Adrenal gland (tissue), 12 donors: Measurements from ENCODE around the gene TMC2. TPM values are rescaled to one million over a fixed set of nuclear protein-coding genes. Genes with fewer than 3 reads are reported as not detected.

Source experiments
- DNase-seq, 7 donors: peaks; one replicate each; pipeline ENCODE4 v3.0.0-alpha.2; 2019 to 2020
- H3K27ac ChIP-seq, 5 donors: fragments of 200-600 bp; sonication (generic) in 4 of 5; 1 replicate in 3 of 5; 2 replicates in 2 of 5; pipeline versions ENCODE4 v1.5.1 to v1.8.0; 2016 to 2020; ENCODE audit warnings: mild to moderate bottlenecking in 1 of 5
- H3K27me3 ChIP-seq: fragments of 200-600 bp; 2 replicates; pipeline ENCODE4 v1.8.0; 2021
- H3K36me3 ChIP-seq, 2 donors: fragments of 200-600 bp; replicated peaks in 1 of 2; 1 replicate in 1 of 2; 2 replicates in 1 of 2; pipeline versions ENCODE4 v1.5.1 to v1.8.0; 2018 to 2022
- H3K4me1 ChIP-seq, 2 donors: fragments of 200-600 bp; replicated peaks in 1 of 2; 1 replicate in 1 of 2; 2 replicates in 1 of 2; pipeline versions ENCODE4 v1.5.1 to v1.8.0; 2018 to 2021
- H3K4me3 ChIP-seq, 4 donors: fragments of 200-600 bp; sonication (generic) in 3 of 4; one replicate each; pipeline ENCODE4 v1.5.1; 2016 to 2018
- H3K9me3 ChIP-seq, 3 donors: fragments of 200-600 bp; sonication (generic) in 1 of 3; replicated peaks in 1 of 3; 1 replicate in 2 of 3; 2 replicates in 1 of 3; pipeline versions ENCODE4 v1.5.1 to v1.8.0; 2016 to 2021
- CTCF ChIP-seq, 6 experiments: fragments of 450-650 bp in 4 of 6; fragments of 200-600 bp in 2 of 6; sonication (generic) in 1 of 6; IDR thresholded peaks; 1 replicate in 5 of 6; 2 replicates in 1 of 6; pipeline versions ENCODE4 v1.5.1 to v1.8.0; 2016 to 2021; ENCODE audit warnings: antibody characterized with exemption in 6 of 6, mild to moderate bottlenecking in 2 of 6, moderate library complexity in 1 of 6
- POLR2A ChIP-seq, 2 donors: fragments of 450-650 bp; IDR thresholded peaks; one replicate each; pipeline ENCODE4 v1.6.1; 2017; ENCODE audit warnings: antibody characterized with exemption in 2 of 2, mild to moderate bottlenecking in 2 of 2, moderate library complexity in 1 of 2
- WGBS, 4 donors: extraction: QIAGEN DNeasy Blood & Tissue Kit in 2 of 4; methylation state at CpG; one replicate each; pipeline versions ENCODE4 v1.1.5 to v1.1.7; 2013 to 2017; 5-methylcytosine and 5-hydroxymethylcytosine counted together
- intact Hi-C, 2 donors: fragments of 100-400 bp; cut with DNase I; formaldehyde crosslinking; loops; one replicate each; pipeline versions ENCODE4 v1.14.1 to v1.15.0; 2022 to 2023
- polyA plus RNA-seq, 3 donors: library from polyadenylated mRNA; stranded (reverse); fragments of 200-250 nt in 2 of 3; fragments of 350-450 nt in 1 of 3; fragmentation: Illumina TruSeq in 1 of 3; extraction: RNeasy Lipid Tissue Mini Kit (QIAGEN cat#74804) in 1 of 3; gene quantifications; one replicate each; pipeline ENCODE4 v1.2.3, GENCODE V29; 2013 to 2014
- total RNA-seq, 9 donors: library from RNA; depleted of rRNA in 4 of 9; stranded (reverse); fragments of >200 nt in 4 of 9; fragments of 120-200 nt in 1 of 9; fragmentation: NEBNext Ultra II Directional in 1 of 9; extraction: Animal tissue kit (Norgen Biotek cat#: 25700) in 1 of 9; gene quantifications; one replicate each; pipeline versions ENCODE4 v1.1.0 to v1.2.4, GENCODE V29; 2013 to 2023
- donor health status: healthy with polysubstance abuse.
- donor health status: Bipolar disorder and iron deficiency.
- donor health status: DM: yes; HTN: yes; CAD: no.
- donor health status: DM: no; HTN: no; CAD: no.
- donor health status: DM: no; HTN: no; CAD: no.
- donor health status: DM: yes; HTN: yes; CAD: no.

Gene TMC2
- total and polyA plus RNA-seq, 12 donors, result 0.11 to 1.3 (median 0.42) TPM; not detected in 7

DNA sequence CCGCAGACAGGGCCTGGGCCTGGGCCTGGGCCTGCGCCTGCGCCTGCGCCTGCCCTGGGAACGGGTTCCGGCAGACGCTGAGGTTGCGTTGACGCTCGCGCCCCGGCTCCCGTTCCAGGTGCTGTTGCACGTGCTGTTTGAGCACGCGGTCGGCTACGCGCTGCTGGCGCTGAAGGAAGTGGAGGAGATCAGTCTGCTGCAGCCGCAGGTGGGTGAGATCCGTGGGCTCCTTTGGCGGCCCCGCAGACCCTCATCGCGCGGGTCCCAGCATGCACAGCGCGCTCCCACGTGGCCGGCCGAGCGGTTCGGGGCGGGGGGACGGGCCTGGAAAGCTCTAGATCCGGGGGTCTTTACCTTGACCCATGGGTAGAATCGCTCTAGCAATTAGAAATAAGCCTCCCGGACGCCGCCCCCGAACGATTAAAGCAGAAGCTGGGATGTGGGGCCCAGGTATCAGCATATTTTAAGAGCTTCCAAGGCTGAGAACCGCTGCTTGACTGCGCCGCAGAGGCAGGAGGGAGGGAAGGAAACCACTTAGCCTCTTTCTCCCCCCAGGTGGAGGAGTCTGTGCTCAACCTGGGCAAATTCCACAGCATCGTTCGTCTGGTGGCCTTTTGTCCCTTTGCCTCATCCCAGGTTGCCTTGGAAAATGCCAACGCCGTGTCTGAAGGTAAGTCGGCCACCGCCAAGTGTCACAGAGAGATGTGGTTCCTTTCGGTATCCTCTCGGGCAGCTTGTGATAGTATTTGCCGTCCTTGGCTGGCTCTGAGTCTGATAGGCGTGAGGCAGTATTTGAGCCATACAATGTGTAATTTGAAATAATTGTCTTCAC, 116.6 kb downstream of the TMC2 start:
- intact Hi-C loops, result loop anchor here in 1 of 2 donors (10.0 kb wide), 1 partner anchor 128 kb away; no protein-coding TSS in a partner anchor

GRCh38 chr20:2653556-2654383, 117.4 kb downstream of the TMC2 start:
- intact Hi-C loops, result loop anchor here in 1 of 2 donors (10.0 kb wide), 1 partner anchor 129 kb away; no protein-coding TSS in a partner anchor
- Histone ChIP-seq H3K27ac (peak overlapping the region in 3 of 5 donors; percentile 83 to 94 (median 93)), H3K36me3 (peaks cover 0 to 49% of the 10 kb centered on the region in 2 donors), H3K4me3 (peak overlapping the region in 3 of 4 donors; percentile 76 to 98 (median 93)), H3K9me3 (no peaks in the 10 kb centered on the region), H3K4me1 (peaks cover 17 to 19% of the 10 kb centered on the region in 2 donors), H3K27me3 (no peaks in the 10 kb centered on the region)
- DNase-seq, result peak in 1 of 7 donors; percentile 51
- TF ChIP-seq POLR2A (IDR thresholded peaks at IDR 0.05) (no peak), CTCF (IDR thresholded peaks at IDR 0.05) (no peak)
- WGBS, 4 donors, result 33 to 46% (median 39%) methylated on average over 20 to 24 of the region's 24 CpGs

More for the DNA sequence above, 116.6 kb downstream of the TMC2 start:
- Histone ChIP-seq H3K27me3 (no peaks in the 10 kb centered on the region), H3K27ac (peak overlapping the region in 4 of 5 donors; percentile 48 to 94 (median 88)), H3K9me3 (no peaks in the 10 kb centered on the region), H3K4me1 (peaks cover 17 to 19% of the 10 kb centered on the region in 2 donors), H3K4me3 (peak overlapping the region; percentile 76 to 98 (median 95)), H3K36me3 (peaks cover 0 to 41% of the 10 kb centered on the region in 2 donors)
- peak in 5 of 7 donors; percentile 37 to 53 (median 42) for DNase-seq
- WGBS, 4 donors, result 0 to 3% (median 1%) methylated on average over 10 to 56 of the region's 56 CpGs
- TF ChIP-seq POLR2A (IDR thresholded peaks at IDR 0.05), result no peak
- TF ChIP-seq CTCF (IDR thresholded peaks at IDR 0.05), result no peak

DNA sequence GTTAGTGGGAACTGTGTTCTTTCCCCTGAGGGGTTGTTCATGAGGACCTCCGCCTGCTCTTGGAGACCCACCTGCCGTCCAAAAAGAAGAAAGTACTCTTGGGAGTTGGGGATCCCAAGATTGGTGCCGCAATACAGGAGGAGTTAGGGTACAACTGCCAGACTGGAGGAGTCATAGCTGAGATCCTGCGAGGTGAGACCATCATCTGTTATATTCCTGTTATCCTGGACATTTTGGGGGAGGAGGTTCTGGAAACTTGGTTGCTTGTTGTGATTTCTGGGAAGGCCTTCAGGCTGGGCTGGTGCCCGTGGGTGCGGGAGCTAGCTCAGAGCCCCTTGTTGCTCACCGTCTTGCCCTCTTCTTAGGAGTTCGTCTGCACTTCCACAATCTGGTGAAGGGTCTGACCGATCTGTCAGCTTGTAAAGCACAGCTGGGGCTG, 118.0 kb downstream of the TMC2 start:
- H3K27ac ChIP-seq, result no peak overlapping the region
- intact Hi-C loops, result loop anchor here in 1 of 2 donors (10.0 kb wide), 1 partner anchor 130 kb away; no protein-coding TSS in a partner anchor
- WGBS, 4 donors, result 84 to 87% (median 84%) methylated on average over 8 to 9 of the region's 9 CpGs
- H3K36me3 ChIP-seq, result peaks cover 0 to 55% of the 10 kb centered on the region in 2 donors
- no peaks in the 10 kb centered on the region for H3K27me3 ChIP-seq
- H3K9me3 ChIP-seq, result no peaks in the 10 kb centered on the region
- no peak for DNase-seq
- TF ChIP-seq POLR2A (IDR thresholded peaks at IDR 0.05), result no peak
- TF ChIP-seq CTCF (IDR thresholded peaks at IDR 0.05), result no peak
- no peak overlapping the region for H3K4me3 ChIP-seq
- H3K4me1 ChIP-seq, result peaks cover 17 to 19% of the 10 kb centered on the region in 2 donors
